GM15510 (cell line): ENCODE measurements around the gene PIGU.

ENCODE experiments used
- POLR2A ChIP-seq: IDR thresholded peaks from 3 replicates; pipeline ENCODE4 v1.6.1; 2011; ENCODE audit warnings: borderline replicate concordance; ENCODE audit not compliant: insufficient read length; ENCODE audit errors: extremely low read depth

The PIGU gene

DNA sequence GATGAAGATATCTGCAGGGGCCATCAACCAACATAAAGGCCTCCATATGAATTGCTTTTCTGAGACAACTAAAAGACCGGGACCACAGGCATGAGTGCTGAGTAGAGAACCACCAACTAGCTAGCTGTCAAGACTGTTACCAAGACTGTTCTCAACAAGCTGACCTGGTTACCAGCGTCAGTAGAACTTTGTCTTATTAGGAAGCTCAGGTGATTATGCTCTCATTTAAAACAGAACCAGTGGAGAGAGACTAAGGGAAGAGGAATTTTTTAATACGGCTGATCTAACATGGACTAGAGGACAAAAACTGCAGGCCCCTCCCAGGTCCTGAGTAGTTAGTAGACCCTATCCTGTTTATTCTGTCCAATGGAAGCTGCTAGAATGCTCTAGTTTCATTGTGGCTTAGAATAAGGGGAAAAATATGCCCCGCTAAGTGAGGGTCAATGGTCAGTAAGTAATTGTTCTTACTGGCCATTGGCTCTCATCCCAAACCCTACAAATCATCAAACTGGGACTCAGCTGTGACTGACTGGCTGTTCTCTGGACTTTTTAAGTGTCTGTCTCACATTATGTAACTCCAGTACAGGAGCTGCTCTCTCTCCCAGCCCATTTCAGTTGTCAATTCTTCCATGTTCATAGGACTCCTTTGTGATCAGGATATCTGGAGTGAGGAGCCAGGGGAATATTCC lies 164.5 kb downstream of the PIGU start:
- TF ChIP-seq POLR2A = no peak

DNA sequence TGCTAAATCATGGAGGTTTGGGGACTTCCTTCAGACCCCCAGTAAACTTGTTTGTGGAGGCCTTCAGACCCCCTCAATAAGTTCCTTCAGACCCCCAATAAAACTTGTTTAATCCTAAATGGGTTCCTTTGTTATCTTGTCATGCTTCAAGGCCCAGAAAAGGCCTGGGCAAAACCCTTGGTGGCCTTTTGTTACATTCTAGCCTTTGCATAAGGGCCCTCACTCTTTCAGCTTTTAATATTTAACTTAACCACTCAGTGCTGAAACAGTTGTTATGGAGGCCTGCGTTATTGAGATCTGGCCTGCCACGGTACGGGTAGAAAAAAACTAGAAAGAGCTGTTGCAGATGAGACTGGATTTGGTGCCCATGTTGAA lies 165.0 kb downstream of the PIGU start:
- no peak for TF ChIP-seq POLR2A

- no peak for TF ChIP-seq POLR2A
These were observed 166.3 kb downstream of the PIGU start for GRCh38 chr20:34510575-34510974.
